DMS 273 (cell line): ENCODE measurements around the gene TSFM.
"Not testable (repeated sequence)": the region's sequence is repeated elsewhere in the genome, so short reads cannot be mapped to it uniquely, and the experiment has no call there.

Experiments used
- DNase-seq: peaks from one replicate; lab custom pipeline; 2025; ENCODE audit not compliant: unreplicated experiment; lab: John Stamatoyannopoulos, UW

The TSFM gene

DNA sequence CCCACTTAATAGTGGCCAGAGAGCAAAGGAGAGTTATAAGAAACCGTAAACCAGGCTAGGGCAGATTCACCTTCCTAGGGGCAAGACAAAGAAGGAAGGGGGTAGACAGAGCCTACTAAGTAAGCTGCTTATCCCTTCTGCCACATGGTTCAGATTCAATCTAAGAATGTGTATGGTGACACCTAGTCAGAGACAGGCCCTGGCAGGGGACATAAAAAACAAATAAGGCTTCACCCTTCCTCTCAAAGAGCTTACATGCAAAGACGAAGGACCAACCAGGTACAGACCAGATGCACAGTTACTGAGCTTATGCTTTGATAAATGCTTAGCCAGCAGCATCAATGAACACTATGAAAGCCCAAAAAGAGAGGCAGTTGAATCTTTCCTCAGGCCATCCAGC lies 20.1 kb upstream of the TSFM start:
- no peak for DNase-seq

DNA sequence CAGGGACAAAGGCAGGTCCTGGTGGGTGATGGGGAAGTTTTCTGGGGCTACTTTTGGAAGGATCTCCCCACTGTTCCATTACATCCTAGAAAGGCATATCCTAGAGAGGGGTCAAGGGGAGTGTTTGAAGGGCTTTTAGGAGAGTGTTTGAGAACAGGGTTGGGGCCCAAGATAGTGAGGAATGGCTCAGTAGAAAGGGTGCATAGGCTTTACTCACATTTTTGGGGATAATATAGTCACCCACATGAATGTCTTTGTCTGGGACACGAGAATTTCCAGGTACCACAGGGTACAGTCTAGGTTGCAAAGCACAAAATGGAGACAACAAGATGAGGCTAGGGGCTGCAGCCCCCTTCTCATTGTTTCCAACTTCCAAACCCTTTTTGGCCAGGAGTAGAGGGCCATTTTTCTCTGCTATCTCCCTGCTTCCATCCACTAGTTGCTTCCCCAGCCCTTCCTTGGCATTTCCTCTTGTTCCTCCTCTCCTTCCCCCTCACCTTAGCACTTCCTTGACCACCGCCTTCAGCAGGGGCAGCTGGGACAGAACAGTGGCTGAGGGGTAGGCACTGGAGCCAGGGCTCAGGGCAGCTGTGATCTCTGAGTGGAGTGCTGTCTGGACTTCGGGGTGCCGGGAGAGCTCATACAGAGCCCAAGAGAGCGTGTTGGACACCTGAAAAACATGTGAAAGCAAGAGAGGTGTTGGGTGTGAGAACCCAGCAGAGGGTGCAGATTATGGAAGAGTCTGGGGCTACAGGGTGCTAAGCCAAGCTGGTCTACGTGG lies 18.5 kb upstream of the TSFM start:
- DNase-seq: no peak

DNA sequence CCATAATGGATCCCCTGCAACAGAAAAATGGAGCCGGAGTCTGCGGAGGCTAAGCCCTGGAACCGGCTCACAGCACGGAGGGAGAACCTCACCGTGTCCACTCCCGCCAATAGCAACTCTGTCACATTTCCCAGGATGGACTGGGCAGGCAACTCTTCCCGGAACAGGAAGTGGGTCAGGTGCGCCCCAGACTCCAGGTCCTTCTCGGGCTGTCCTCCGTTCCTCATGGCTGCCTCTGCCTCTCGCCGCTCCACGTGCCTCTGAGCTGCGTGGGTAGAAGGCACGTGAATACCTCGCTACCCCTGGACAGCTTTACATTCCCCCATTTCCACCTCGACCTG lies 18.0 kb upstream of the TSFM start:
- no peak for DNase-seq

DNA sequence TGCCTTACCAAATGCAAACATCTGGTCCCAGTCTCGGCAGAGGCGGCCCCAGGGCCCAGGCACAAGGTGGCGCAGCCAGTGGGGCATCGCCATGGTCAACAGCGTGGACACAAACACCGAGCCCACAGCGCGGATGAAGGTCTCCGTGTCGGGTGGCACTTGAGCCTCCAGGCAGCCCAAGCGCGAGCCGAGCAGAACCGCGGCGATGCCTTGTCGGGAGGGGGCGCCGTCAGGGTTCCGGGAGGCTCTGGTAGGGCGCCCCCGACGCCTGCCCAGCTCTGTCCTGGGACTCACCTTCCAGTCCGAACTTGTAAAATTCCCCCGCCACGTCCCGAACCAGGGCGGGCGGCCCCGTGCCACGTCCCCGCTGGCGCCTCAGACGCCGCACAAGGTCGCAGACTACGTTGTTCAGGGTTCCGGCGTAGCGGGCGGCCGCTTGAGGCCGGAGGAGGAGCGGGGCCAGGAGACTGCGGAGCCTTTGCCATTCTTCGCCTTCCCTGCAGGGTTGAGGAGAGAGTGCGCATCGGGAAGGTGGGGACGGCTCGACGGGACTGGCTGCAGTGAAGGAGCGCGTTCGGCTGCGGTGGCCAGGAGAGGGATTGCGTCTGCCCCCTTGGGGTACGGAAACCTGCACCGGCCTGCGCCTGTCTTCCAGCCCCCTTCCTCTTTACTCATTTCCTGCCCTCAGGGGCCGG lies 17.4 kb upstream of the TSFM start:
- peak; percentile 73 for DNase-seq

DNA sequence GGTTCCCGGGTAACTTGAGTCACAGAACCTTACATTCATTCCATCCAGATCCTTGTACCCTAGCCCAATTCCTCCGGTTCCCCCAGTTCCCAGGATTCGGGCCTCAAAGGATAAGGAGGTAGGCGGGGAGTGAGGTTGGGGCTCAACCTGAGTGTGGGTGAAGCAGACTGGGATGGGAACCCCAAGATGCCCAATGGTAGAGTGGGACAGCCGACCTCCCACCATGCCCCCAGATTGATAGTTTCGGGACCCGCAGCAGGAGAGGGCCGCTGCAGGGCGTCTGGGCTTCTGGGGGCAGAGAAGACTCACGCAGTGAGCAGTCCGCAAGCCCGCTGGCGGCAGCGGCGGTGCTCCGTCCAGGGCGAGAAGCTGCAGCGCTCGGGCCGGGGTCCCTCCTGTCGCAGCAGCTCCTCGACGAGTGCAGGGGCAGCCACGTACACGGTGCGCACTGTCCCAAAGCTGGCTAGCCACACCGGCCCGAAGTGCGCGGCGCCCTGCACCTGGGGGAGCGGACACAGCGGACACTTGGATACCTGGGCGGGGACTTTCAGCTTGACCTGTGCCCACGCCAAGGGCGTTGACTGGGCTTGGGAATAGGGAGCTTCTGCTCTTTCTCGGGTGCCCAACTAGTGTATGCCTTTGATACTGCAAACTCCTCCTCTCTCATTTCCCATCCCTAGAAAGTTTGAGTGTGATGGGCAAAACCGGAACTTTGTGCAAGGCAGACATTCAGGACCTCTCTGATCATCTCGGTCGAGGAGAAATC lies 16.7 kb upstream of the TSFM start:
- DNase-seq: peak; percentile 45

DNA sequence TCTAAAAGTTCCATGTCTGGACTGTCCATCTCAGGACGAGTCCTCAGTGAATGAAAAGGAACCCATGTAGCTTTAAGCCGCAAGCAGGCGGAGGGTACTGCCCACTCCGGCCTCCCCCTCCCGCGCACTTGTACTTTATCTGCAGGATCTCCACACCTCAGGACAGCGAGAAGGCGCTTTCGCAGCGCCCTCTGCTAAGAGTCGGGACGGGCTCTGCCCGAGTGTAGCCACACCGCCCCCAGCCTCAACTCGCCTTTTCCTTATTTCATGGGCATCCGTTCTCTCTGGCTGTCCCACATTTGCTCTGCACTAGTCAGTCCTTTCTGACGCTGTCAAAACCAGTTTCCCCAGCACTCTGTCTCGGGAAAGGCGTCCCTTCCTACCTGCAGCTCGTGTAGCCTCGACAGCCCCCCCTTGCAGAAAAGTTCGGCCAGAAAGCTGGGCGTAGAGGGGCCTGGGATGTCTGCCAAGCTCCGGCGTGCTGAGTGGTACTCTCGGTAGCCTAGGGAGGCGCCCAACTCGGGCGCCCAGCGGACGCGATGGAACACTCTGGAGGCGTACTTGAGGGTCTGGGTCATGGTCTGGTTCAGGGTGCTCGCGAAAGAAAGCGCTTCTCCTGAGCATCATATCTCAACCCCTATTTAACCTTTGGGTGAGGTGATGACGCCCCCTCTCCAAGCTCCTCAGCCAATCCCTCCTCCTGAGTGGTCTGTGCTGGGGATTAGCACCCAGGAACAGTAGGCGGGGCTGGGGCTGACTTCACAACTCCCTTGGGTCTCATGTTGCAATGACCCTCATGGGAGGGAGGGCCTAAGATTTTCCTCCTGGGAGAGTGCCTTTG lies 15.9 kb upstream of the TSFM start, which contains the start of gene CYP27B1:
Gene CYP27B1 (minus strand): TSS at position 615 of the 841 bp plus-strand sequence. CDS start 37 bp downstream, at position 578.
- DNase-seq: peak; percentile 61

DNA sequence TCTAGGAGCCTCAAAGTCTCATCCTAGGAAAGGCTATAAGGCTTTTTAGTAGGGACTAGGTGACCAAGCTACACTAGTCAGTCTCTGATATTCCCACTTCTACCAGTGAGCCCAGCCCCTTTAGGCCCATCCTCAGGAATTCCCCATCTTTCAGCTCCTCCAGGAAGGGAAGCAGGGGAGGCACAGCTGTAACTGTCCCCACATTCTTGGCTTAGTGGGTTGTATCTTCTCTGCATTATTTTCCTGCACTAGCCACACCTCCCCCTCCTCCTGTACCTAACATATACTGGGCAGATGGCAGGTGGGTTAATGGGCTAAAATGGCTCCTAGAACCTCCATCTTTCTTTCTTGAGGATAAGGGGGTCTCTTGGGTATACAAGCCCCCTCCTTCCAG lies 15.3 kb upstream of the TSFM start:
- no peak for DNase-seq

DNA sequence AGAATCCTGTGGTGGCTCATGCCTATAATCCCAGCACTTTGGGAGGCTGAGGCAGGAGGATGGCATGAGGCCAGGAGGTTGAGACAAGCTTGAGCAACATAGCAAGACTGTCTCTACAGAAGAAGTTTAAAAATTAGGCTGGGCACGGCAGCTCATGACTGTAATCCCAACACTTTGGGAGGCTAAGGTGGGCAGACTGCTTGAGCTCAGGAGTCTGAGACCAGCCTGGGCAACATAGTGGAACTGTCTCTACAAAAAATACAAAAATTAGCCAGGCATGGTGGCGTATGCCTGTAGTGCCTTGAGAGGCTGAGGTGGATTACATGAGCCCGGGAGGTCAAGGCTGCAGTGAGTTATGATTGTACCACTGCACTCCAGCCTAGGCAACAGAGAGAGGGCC lies 14.7 kb upstream of the TSFM start:
- no peak for DNase-seq

DNA sequence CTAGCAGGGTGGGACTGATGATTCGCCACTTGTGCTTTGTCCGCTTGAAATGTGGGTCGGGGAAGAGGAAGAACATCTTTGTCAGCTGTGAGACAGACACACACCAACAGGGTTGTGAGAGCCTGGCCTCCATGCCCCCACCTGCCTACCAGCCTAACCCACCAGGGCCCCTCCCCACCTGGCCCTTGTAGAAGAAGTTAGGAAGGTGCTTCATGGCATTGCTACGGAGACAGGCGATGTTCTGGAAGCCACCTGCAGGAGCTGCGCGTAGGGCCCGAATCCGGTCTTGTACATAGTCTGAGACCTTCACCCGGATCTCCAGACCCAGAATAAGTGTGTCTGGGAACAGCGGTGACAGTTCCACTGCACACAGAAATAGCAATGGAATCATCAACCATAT lies 13.0 kb upstream of the TSFM start:
- DNase-seq: no peak

DNA sequence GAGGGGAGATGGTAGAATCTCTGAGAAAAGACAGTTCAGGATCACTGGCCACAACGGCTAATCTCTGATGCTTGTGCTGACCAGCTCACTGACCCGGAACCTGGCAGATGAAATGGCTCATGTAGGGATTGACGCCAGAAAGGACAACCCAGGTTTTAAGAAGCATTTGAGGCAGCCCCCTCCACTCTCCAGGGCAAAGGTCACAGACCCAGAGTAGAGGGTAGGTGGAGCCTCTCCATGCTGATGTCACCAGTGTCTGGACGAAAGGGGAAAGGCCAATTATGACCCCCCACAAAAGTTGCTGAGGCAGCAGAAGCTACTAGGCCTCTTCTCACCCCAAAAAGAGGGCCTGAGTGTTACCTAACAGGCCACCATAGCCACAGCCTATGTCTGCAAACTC lies 11.9 kb upstream of the TSFM start:
- DNase-seq: no peak

DNA sequence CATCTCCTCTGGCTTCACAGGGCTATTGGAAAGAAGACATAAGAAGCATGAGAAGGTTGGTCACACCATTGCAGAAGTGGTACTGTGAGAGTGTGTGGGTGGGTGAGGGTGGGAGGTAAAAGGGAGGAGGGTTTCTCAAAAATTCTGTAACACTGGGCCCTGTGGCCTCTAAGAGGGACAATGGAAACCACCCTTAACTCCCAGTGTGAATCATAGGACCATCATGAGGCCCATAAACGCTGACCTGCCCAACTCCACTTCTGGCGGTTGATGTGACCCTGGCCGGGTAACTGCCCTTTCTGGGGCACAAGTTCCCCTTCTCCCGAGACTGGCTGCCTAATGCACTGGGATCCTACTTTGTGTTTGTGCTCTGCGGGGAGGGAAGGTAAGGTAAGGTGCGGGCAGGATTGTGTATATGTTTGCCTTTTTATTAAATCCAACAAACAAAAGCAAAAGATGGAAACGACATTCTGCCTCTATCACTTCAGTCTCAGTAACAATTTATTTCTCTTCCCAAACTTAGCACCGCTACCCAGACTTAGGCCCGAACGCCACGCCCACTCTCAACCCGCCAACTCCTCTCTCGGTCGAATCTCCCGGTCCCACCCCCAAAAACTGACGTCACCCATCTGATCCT lies 11.2 kb upstream of the TSFM start:
- DNase-seq: peak; percentile 95

DNA sequence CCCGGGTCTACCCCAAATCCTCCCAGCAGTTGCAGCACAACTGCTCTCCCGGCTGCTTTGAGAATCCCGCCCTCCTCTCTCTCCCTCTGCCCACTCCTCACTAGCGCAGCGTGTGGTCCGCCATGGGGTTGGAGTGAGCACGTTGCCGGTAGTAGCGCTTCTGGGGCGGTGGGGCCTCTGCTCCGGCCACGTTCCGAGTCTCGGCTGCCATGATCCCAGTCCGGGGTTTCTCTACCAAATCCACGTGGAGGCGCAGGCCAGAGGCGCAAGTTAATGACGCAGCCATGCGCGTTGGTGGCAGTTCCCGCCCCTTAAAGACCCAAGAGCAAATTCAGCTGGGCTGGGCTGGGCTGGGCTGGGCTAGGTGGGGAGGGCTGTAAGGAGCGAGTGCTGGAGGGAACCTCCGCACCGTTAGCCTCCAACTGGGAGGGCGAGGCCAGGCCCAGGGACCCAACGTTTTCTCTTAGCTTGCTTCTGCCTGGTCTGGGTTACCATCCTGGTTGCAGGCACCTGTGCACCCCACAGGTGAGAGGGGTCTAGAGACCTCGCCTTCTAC lies 10.6 kb upstream of the TSFM start, which contains the start of gene METTL1:
Gene METTL1 (minus strand): TSS at position 233 of the 556 bp plus-strand sequence. CDS start 22 bp downstream, at position 211.
- peak; percentile 97 for DNase-seq

DNA sequence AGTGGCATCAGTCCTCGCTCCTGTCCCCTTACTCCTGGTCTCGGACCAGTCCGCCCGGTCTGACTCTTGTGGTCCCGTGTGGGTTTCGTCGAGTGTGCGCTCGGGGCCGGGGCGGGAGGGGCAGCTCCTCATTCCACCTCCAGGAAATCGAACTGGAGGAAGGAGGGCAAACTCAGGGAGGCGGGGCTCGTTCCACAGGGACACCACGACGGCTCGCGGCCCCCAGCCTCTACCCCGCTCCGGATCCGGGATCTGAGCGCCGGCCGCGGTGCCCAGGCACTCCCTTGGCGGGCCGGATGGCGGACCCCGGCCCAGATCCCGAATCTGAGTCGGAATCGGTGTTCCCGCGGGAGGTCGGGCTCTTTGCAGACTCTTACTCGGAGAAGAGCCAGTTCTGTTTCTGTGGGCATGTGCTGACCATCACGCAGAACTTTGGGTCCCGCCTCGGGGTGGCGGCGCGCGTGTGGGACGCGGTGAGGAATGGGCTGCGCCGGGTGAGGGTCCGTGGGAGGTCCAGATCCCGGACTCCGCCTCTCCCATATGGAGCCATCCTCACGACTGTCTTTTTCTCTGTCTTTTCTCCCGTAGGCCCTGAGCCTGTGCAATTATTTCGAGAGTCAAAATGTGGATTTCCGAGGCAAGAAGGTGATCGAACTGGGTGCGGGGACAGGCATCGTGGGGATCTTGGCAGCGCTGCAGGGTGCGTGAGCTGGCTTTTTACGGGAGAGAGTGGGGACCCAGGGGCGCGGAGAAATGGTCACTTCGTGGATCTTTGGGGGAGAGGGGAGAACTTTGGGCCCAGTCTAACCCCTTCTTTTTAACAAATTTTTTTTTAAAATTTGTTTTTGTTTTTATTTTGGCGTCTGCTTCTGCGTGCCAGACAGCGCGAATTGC lies 9.9 kb upstream of the TSFM start, which contains the start of gene EEF1AKMT3:
Gene EEF1AKMT3 (plus strand): TSS at position 186 of the 894 bp plus-strand sequence. CDS start 111 bp downstream, at position 297.
- peak; percentile 78 for DNase-seq

DNA sequence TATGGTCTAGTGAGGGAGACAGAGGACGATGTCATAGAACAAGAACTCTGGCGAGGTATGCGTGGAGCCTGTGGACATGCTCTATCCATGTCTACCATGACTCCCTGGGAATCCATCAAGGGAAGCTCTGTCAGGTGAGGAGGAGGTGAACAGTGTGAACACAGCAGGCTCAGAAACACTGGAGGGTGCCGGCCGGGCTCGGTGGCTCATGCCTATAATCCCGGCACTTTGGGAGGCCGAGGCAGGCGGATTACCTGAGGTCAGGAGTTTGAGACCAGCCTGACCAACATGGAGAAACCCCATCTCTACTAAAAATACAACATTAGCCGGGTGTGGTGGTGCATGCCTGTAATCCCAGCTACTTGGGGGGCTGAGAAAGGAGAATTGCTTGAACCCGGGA lies 8.0 kb upstream of the TSFM start:
- DNase-seq: not testable (repeated sequence)

DNA sequence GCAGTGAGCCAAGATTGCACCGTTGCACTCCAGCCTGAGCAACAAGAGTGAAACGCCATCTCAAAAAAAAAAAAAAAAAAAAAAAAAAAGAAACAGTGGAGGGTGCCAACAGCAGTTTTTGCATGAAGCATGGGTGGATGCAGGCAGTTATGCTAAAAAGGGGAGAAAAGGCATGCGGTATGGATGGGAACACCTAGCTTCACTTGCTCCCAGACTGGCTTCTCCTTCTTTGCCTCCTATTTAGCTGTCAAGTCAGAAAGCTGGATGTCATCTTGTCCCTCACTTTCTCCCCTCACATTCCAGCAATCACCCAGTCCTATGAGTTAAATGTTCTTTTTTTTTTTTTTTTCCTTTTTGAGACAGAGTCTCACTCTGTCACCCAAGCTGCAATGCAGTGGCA lies 7.5 kb upstream of the TSFM start:
- DNase-seq: no peak

DNA sequence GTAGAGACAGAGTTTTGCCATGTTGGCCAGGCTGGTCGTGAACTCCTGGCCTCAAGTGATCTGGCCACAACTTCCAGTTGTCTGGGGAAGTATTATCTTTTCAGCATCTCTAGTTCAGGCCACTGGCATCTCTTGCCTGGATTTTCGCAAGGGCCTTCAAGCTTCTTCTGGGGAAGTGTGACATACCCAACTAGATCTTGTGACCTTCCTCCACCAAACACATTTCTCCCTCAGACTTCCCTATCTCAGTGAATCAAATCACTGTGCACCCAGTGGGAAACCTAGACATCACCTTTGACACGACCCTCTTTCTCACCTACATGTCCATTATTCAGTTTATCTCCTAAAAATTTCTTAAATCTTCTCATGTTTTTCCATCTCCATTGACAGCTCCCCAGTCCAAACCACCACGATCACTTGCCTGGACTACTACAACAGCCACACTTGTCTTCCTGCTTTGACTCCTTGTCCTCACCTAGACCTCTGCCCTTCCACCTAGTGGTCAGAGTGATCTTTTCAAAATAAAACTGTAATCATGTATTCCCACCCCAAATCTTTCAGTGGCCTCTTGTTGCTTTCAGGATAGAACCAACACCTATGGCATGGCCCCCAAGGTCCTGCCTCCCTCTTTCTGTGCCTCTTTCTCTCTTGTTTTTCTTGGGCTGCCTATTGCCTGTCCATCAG lies 6.9 kb upstream of the TSFM start:
- no peak for DNase-seq

DNA sequence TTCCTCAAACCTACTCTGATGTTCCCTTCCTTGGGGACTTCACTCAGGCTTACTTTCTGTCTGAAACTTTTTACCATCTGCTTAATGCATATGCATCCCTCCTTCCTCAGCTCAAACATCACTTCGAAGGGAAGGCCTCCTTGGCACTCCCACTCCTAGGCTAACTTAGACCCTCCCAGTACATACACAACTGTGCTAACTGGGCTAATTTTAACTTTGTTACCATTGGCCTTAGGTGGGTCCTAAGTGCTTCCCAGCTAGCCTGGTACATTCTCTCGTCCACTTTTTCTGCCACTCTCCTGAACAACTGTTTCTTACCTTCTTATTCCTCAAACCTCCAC lies 6.4 kb upstream of the TSFM start:
- DNase-seq: no peak

DNA sequence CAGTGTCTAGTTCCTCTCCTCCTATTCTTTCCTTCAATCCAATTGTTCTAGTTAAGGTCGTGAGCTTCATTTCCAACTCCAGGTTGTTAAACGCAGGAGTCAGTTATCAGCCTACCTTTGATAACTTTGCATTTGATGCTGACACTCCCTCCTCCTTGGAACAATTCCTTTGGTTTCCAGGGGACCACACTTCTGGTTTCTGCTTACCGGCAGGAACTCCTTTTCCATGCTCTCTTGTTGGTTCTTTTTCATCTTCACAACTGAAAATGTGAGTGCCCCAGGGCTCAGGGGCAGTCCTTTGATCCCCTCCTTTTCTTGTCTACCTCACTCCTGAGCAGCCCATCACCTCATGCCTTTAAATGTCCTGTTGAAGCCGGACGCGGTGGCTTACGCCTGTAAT lies 5.2 kb upstream of the TSFM start:
- no peak for DNase-seq
